DND-41 (cell line): Measurements from ENCODE around the gene GOLPH3L.

Source experiments
- ATAC-seq: fragments of 200-7000 bp; cut with Tn5 transposase; 3 replicates; pipeline ENCODE4 v1.9.1; 2021; ENCODE audit warnings: low read depth; ENCODE audit not compliant: insufficient read depth
- DNase-seq: peaks from one replicate; pipeline ENCODE4 v3.0.0-alpha.2; 2020
- H2AFZ ChIP-seq: 2 replicates; pipeline ENCODE4 v1.6.0; 2012; ENCODE audit warnings: low read depth, low read length
- H3K27ac ChIP-seq: 2 replicates; pipeline ENCODE4 v1.5.1; 2012; ENCODE audit warnings: low read length, inconsistent platforms
- H3K27me3 ChIP-seq: fragments of 200-600 bp; sonication (generic); 2 replicates; pipeline ENCODE4 v1.6.0; 2012; ENCODE audit warnings: low read length, mild to moderate bottlenecking, inconsistent platforms; ENCODE audit not compliant: insufficient read depth, poor library complexity
- H3K36me3 ChIP-seq: 2 replicates; pipeline ENCODE4 v1.5.1; 2012; ENCODE audit warnings: low read length, inconsistent platforms; ENCODE audit not compliant: insufficient read depth
- H3K4me1 ChIP-seq: 2 replicates; pipeline ENCODE4 v1.5.1; 2012; ENCODE audit warnings: mild to moderate bottlenecking, low read length; ENCODE audit not compliant: insufficient read depth
- H3K4me2 ChIP-seq: 2 replicates; pipeline ENCODE4 v1.6.0; 2012; ENCODE audit warnings: mild to moderate bottlenecking, moderate library complexity, low read length, inconsistent platforms; ENCODE audit not compliant: insufficient read depth
- H3K4me3 ChIP-seq, 2 experiments: fragments of 200-600 bp in 1 of 2; shearing (Covaris generic) in 1 of 2; 2 replicates each; pipeline ENCODE4 v1.5.1; 2012 to 2016; ENCODE audit warnings: inconsistent platforms in 2 of 2, low read length in 2 of 2, mild to moderate bottlenecking in 2 of 2, low read depth in 1 of 2, moderate library complexity in 1 of 2
- H3K79me2 ChIP-seq: 2 replicates; pipeline ENCODE4 v1.6.0; 2012; ENCODE audit warnings: low read length, inconsistent platforms; ENCODE audit not compliant: insufficient read depth
- H3K9ac ChIP-seq: 2 replicates; pipeline ENCODE4 v1.6.0; 2012; ENCODE audit warnings: low read depth, mild to moderate bottlenecking, inconsistent platforms, low read length, moderate library complexity
- H3K9me3 ChIP-seq: 2 replicates; pipeline ENCODE4 v1.5.1; 2012; ENCODE audit warnings: low read length, moderate library complexity, mild to moderate bottlenecking, inconsistent platforms; ENCODE audit not compliant: insufficient read depth, severe bottlenecking
- H4K20me1 ChIP-seq: 2 replicates; pipeline ENCODE4 v1.6.0; 2012; ENCODE audit warnings: low read length; ENCODE audit not compliant: insufficient read depth
- CTCF ChIP-seq: IDR thresholded peaks from 2 replicates; pipeline ENCODE4 v1.5.1; 2012; ENCODE audit warnings: borderline replicate concordance, low read length, moderate library complexity, mild to moderate bottlenecking; ENCODE audit not compliant: poor library complexity, severe bottlenecking; ENCODE audit errors: extremely low read depth
- EZH2 ChIP-seq: IDR thresholded peaks from 3 replicates; pipeline ENCODE4 v1.6.1; 2012; ENCODE audit warnings: borderline replicate concordance, low read depth, mild to moderate bottlenecking, moderate library complexity, low read length, inconsistent platforms; ENCODE audit not compliant: severe bottlenecking

The GOLPH3L gene

GRCh38 chr1:150615346-150616201, 81.4 kb downstream of the GOLPH3L start:
- ATAC-seq (0 out of 3 replicates have a peak, but pooled peaks have one; percentile 31), DNase-seq (no peak)
- no peaks in the 10 kb centered on the region for H3K9me3 ChIP-seq
- no peaks in the 10 kb centered on the region for H3K4me1 ChIP-seq
- H3K4me2 ChIP-seq: no peak overlapping the region
- no peaks in the 10 kb centered on the region for H3K27me3 ChIP-seq
- no peaks in the 10 kb centered on the region for H3K79me2 ChIP-seq
- no peak overlapping the region for H2AFZ ChIP-seq
- H4K20me1 ChIP-seq: peaks cover 3% of the 10 kb centered on the region; the same call in 1 of the 2 replicates
- TF ChIP-seq CTCF (no peak), EZH2 (no peak)
- H3K27ac ChIP-seq: no peak overlapping the region
- peaks cover 71% of the 10 kb centered on the region for H3K36me3 ChIP-seq
- H3K4me3 ChIP-seq: no peak overlapping the region
- no peak overlapping the region for H3K9ac ChIP-seq

- Histone ChIP-seq H3K27me3 (no peaks in the 10 kb centered on the region), H3K4me3 (no peak overlapping the region), H3K9me3 (no peaks in the 10 kb centered on the region), H3K36me3 (peaks cover 58% of the 10 kb centered on the region), H3K79me2 (0 out of 2 replicates have a peak, but pooled peaks cover 3% of the 10 kb centered on the region), H2AFZ (no peak overlapping the region), H4K20me1 (peaks cover 3% of the 10 kb centered on the region; the same call in 1 of the 2 replicates), H3K4me2 (no peak overlapping the region), H3K4me1 (no peaks in the 10 kb centered on the region), H3K9ac (no peak overlapping the region), H3K27ac (no peak overlapping the region)
- TF ChIP-seq CTCF (no peak), EZH2 (no peak)
- no peak for ATAC-seq
- DNase-seq: no peak
Measured at GRCh38 chr1:150613061-150613920, 83.7 kb downstream of the GOLPH3L start.

- Histone ChIP-seq H3K4me1 (no peaks in the 10 kb centered on the region), H3K4me2 (no peak overlapping the region), H3K9me3 (no peaks in the 10 kb centered on the region), H4K20me1 (peaks cover 3% of the 10 kb centered on the region; the same call in 1 of the 2 replicates), H3K79me2 (0 out of 2 replicates have a peak, but pooled peaks cover 3% of the 10 kb centered on the region), H3K27me3 (no peaks in the 10 kb centered on the region), H2AFZ (no peak overlapping the region), H3K27ac (no peak overlapping the region), H3K4me3 (no peak overlapping the region), H3K36me3 (peaks cover 46% of the 10 kb centered on the region), H3K9ac (no peak overlapping the region)
- TF ChIP-seq CTCF (no peak), EZH2 (no peak)
- no peak for DNase-seq
- no peak for ATAC-seq
Measured at GRCh38 chr1:150612014-150612345, 85.0 kb downstream of the GOLPH3L start.
